GM18505 (cell line): Measurements from ENCODE around the gene SYF2.

Experiments used
- ATAC-seq: cut with Tn5 transposase; IDR thresholded peaks from one replicate; pipeline ENCODE4 v1.9.1; 2021; ENCODE audit not compliant: unreplicated experiment
- POLR2A ChIP-seq: IDR thresholded peaks from 4 replicates; pipeline ENCODE4 v1.6.1; 2011; ENCODE audit warnings: borderline replicate concordance; ENCODE audit not compliant: insufficient read depth, insufficient read length; ENCODE audit errors: extremely low read depth

The SYF2 gene

DNA sequence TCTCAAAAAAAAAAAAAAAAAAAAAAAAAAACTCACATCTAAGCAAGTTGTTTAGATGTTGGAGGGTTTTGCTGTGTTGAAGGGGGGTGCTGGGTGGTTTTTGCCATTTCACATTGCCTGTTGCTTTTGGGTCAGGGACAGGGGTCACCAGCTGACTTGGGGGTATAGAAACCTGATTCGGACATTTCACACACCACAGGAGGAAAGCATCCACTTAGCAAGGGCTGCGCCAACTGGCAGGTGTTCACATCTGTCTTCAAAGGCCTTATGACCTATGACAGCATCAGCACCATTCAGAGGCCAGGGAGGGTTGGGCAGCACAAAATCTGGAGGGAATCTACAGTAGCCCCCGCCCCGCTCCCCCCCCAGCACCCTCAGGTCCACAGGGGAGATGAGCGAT, 45.2 kb downstream of the SYF2 start:
- ATAC-seq = no peak
- TF ChIP-seq POLR2A = no peak

DNA sequence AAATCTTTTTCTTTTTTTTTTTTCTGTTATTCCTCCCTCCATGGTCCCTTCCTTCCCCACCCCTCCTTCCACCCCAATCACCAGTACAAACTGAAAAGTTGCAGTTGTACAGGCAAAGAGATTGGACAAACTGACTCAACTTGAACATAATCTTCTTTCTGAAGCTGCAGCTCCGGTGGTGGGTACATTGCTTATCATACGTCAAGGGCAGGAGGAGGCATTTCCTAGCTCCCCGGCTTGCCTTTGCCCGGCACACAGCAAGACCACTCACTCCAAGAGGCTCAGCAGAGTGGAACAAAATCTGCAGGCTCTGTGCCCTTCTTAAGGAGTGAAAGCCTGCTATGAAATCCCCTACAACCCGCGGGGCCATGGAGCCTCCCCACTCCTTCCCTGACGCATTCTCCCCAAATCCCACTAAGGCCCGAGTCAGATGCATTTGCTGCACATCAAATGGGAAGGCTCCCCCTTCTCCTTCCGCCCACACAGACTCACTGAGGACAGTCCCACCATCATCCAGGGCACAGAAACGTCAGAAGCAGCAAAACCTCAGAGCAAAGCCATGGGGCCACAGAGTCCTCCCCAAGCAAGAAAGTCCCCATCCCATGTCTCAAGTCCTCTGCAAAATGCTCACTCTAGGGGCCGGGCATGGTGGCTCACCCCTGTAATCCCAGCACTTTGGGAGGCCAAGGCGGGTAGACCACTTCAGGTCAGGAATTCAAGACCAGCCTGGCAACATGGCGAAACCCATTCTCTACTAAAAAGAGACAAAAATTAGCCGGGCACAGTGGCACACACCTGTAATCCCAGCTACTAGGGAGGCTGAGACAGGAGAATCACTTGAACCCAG, 45.9 kb downstream of the SYF2 start:
- no peak for TF ChIP-seq POLR2A
- no peak for ATAC-seq

GRCh38 chr1:25185409-25186160, 46.7 kb downstream of the SYF2 start:
- no peak for TF ChIP-seq POLR2A
- no peak for ATAC-seq

GRCh38 chr1:25184001-25184762, 48.1 kb downstream of the SYF2 start:
- TF ChIP-seq POLR2A = no peak
- no peak for ATAC-seq

GRCh38 chr1:25183126-25183980, 48.9 kb downstream of the SYF2 start:
- TF ChIP-seq POLR2A = no peak
- no peak for ATAC-seq

- TF ChIP-seq POLR2A = no peak
- ATAC-seq = no peak
Measured at GRCh38 chr1:25182629-25183028, 49.7 kb downstream of the SYF2 start.

DNA sequence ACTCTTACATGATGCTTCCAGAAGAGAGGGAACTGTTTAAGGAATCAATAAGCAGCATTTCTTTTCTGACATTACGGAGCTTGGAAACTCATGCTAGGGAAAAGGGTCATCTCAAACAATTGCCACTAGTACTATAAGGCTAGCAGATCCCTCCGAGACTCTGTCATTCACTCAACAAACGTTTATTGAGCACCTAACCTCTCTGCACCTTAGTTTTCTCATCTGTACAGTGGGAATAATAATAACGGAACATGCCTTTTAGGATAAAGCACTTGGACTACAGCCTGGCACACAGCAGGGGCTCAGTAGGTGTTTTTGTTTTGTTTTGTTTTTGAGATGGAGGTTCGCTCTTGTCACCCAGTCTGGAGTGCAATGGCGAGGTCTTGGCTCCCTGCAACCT, 51.3 kb downstream of the SYF2 start:
- no peak for ATAC-seq
- no peak for TF ChIP-seq POLR2A

DNA sequence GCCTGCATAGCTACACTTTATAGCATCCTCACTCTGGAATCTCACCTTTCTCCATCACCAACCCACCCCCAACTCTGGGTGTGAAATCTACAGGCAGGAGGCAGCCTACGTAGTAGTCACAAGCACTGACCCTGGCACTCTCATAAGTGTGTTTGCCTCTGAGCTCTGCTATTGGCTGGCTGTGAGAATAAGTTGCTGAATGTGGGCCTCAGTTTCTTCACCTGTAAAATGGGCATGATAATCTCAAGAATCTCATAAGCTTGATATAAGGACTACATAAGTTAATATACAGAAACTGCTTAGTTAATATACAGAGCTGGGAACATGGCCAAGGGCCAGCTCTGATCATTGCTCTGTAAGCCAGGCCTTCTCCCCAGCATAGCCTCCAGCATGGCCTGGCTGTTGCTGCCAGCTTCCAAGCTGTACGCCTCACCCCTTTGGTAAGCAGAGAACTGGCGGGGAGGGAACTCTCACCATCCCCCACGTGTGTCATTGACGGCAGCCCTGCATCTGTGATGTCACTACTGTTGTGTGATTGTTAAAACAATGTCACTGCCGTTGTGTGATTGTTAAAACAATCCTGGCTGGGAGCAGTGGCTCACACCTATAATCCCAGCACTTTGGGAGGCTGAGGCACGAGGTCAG, 53.3 kb downstream of the SYF2 start:
- no peak for TF ChIP-seq POLR2A
- ATAC-seq = no peak

DNA sequence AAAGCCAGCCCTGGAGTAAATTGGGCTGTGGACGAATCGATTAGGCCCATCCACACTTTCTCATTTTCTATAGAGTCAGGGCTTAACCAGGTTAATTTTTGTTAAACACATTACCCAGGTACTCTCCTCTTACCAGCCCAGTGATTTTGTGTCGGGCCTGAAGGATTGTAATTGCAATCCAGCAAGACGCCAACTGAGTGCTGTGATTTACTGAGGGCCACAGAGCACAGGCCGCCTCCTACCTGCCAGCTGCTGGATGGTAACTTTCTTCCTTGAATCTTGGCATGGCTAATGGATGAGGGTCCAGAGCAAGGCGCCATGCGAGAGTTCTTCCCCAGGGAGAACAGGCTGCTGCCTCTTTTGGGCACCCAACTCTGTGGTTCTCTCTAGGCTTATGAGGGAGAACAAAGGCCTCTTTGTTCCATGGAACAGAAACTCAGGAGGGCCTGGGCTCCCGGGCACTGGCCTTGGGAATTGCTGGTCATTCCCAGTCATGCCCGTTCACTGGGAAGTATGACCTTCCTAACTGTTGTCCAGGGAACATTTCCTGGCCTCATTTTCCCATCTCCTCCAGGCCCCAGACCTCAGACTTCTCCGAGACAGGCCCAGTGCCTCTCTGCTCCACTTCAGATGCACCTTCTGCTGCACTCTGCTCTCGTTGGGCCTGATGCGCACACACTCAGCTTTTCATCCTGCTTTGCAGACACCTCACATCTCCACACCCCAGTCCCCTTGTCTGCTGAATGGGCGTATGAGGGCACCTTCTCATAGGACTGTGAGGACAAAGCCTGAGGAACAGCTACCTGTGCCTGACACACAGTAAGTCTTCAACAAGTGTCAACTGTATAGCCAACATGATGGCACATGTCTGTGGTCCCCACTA, 57.3 kb downstream of the SYF2 start:
- no peak for TF ChIP-seq POLR2A
- no peak for ATAC-seq

DNA sequence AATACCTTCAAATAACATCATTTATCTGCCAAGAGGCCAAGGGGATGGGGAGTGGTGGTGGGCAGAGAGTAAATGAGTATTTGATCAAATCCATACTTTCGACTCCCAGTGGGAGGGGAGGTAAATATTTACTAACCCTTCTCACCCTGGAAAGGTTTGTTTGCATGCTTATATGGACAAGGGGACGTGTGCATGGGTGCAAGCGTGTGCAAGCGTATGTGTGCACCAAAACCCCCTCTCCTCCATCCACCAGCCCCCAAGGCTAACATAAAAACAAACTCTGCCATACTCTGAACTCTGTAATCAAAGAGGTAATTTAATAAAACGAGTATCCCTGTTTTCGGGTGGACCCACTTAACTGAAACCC, 58.0 kb downstream of the SYF2 start:
- ATAC-seq = no peak
- no peak for TF ChIP-seq POLR2A

GRCh38 chr1:25173809-25174340, 58.4 kb downstream of the SYF2 start:
- TF ChIP-seq POLR2A = no peak
- no peak for ATAC-seq
